ENCODE data around the gene ZCCHC7. TPM values are rescaled to one million over a fixed set of nuclear protein-coding genes. Genes with fewer than 3 reads are reported as not detected.
"Not testable (repeated sequence)": the region's sequence is repeated elsewhere in the genome, so short reads cannot be mapped to it uniquely, and the experiment has no call there.

The ZCCHC7 gene
- total and polyA plus RNA-seq, 9 donors: 15.8 to 37.4 (median 28.4) TPM

- no peak for DNase-seq
- TF ChIP-seq POLR2A (IDR thresholded peaks at IDR 0.05) (no peak), CTCF (IDR thresholded peaks at IDR 0.05) (no peak), EP300 (IDR thresholded peaks at IDR 0.05) (no peak)
- intact Hi-C loops (cut with DNase I): loop anchor here in 1 of 4 donors (10.0 kb wide), 1 partner anchor 84 kb away; no protein-coding TSS in a partner anchor
- Histone ChIP-seq H3K4me3 (no peak overlapping the region), H3K36me3 (no peaks in the 10 kb centered on the region), H3K27ac (no peak overlapping the region), H3K4me1 (ENCODE audit: insufficient read depth) (no peaks in the 10 kb centered on the region), H3K27me3 (no peaks in the 10 kb centered on the region), H3K9me3 (no peaks in the 10 kb centered on the region)
- 33 to 36% (median 35%) methylated on average over 1 of the region's 1 CpG for WGBS, 3 donors
Observed at GRCh38 chr9:37300620-37301019, 180.2 kb downstream of the ZCCHC7 start.

GRCh38 chr9:37301042-37301853, 180.9 kb downstream of the ZCCHC7 start:
- Histone ChIP-seq H3K4me1 (ENCODE audit: insufficient read depth) (no peaks in the 10 kb centered on the region), H3K36me3 (no peaks in the 10 kb centered on the region), H3K4me3 (no peak overlapping the region), H3K27me3 (no peaks in the 10 kb centered on the region), H3K27ac (no peak overlapping the region), H3K9me3 (no peaks in the 10 kb centered on the region)
- TF ChIP-seq POLR2A (IDR thresholded peaks at IDR 0.05) (no peak), CTCF (IDR thresholded peaks at IDR 0.05) (no peak), EP300 (IDR thresholded peaks at IDR 0.05) (no peak)
- DNase-seq: no peak
- 94 to 97% (median 97%) methylated on average over 2 of the region's 2 CpGs for WGBS, 3 donors
- intact Hi-C loops (cut with DNase I): loop anchor here in 1 of 4 donors (10.0 kb wide), 1 partner anchor 84 kb away; no protein-coding TSS in a partner anchor

GRCh38 chr9:37301854-37302172, 181.4 kb downstream of the ZCCHC7 start:
- Histone ChIP-seq H3K27ac (no peak overlapping the region), H3K4me1 (ENCODE audit: insufficient read depth) (no peaks in the 10 kb centered on the region), H3K27me3 (no peaks in the 10 kb centered on the region), H3K4me3 (no peak overlapping the region), H3K36me3 (no peaks in the 10 kb centered on the region), H3K9me3 (no peaks in the 10 kb centered on the region)
- TF ChIP-seq CTCF (IDR thresholded peaks at IDR 0.05) (no peak), EP300 (IDR thresholded peaks at IDR 0.05) (no peak), POLR2A (IDR thresholded peaks at IDR 0.05) (no peak)
- DNase-seq: no peak
- intact Hi-C loops (cut with DNase I): loop anchor here in 1 of 4 donors (10.0 kb wide), 1 partner anchor 83 kb away; no protein-coding TSS in a partner anchor
- 0 to 77% (median 30%) methylated on average over 1 of the region's 1 CpG for WGBS, 3 donors

GRCh38 chr9:37302277-37302676, 181.9 kb downstream of the ZCCHC7 start:
- Histone ChIP-seq H3K36me3 (no peaks in the 10 kb centered on the region), H3K9me3 (no peaks in the 10 kb centered on the region), H3K4me3 (no peak overlapping the region), H3K27me3 (no peaks in the 10 kb centered on the region), H3K4me1 (ENCODE audit: insufficient read depth) (no peaks in the 10 kb centered on the region), H3K27ac (no peak overlapping the region)
- no peak for DNase-seq
- 29 to 49% (median 41%) methylated on average over 3 of the region's 3 CpGs for WGBS, 3 donors
- intact Hi-C loops (cut with DNase I): loop anchor here in 1 of 4 donors (10.0 kb wide), 1 partner anchor 83 kb away; no protein-coding TSS in a partner anchor
- TF ChIP-seq EP300 (IDR thresholded peaks at IDR 0.05) (no peak), CTCF (IDR thresholded peaks at IDR 0.05) (no peak), POLR2A (IDR thresholded peaks at IDR 0.05) (no peak)

GRCh38 chr9:37303272-37303671, 182.9 kb downstream of the ZCCHC7 start:
- H3K27ac ChIP-seq: not testable (repeated sequence)
- intact Hi-C loops (cut with DNase I): loop anchor here in 1 of 4 donors (10.0 kb wide), 1 partner anchor 82 kb away; no protein-coding TSS in a partner anchor

More at GRCh38 chr9:37303272-37303671, 182.9 kb downstream of the ZCCHC7 start:
- not testable (repeated sequence) for H3K27me3 ChIP-seq; H3K4me1 ChIP-seq (ENCODE audit: insufficient read depth); DNase-seq; H3K36me3 ChIP-seq; H3K4me3 ChIP-seq; H3K9me3 ChIP-seq
- WGBS, 3 donors: 96 to 98% (median 98%) methylated on average over 11 of the region's 11 CpGs
